NT2/D1 (cell line): ENCODE results near the gene CSH2.

Experiments
- SUZ12 ChIP-seq: IDR thresholded peaks from 2 replicates; pipeline ENCODE4 v1.6.1; 2011; ENCODE audit not compliant: insufficient read length, insufficient read depth; ENCODE audit errors: extremely low read depth
- YY1 ChIP-seq: IDR thresholded peaks from 2 replicates; pipeline ENCODE4 v1.6.1; 2011; ENCODE audit not compliant: insufficient read length, insufficient read depth
- ZNF274 ChIP-seq: IDR thresholded peaks from 2 replicates; pipeline ENCODE4 v1.6.1; 2011; ENCODE audit warnings: mild to moderate bottlenecking, low read depth, low read length

DNA sequence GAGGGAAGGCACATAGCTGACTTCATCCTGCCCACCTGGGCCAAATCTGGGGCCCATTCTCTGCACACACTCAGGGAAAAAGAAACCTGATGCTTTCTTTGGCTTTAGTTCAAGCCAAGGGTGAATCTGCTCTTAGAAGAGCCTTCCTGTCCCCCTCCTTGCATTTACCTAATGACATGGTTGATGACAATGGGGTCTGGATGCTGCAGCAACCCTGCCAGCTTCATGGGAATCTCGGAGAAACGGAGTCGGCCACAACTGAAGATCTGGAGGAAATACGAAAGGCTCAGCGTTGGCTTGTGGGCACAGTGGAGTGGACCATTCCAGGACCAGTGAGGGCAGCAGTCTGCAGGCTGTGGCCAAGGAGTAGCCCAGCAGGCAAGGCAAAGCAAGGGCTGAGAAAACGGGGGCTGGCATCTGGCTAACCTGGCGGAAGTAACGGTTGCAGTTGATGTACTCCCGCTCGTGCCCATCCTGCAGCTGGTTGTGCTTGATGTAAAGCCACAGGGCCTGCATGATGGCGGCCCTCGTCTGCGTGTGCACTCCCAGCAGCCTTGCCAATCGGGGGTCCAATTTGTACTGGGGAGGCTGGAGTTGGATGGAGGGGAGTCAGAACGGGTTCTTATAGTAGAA, 39.6 kb downstream of the CSH2 start:
- TF ChIP-seq YY1 = no peak
- TF ChIP-seq SUZ12 = no peak
- no peak for TF ChIP-seq ZNF274
